ENCODE data around the gene TMEM255B. TPM values are rescaled to one million over a fixed set of nuclear protein-coding genes. Genes with fewer than 3 reads are reported as not detected.

The TMEM255B gene
- total RNA-seq, 1 experiment from 2014 or later = 7.7 TPM

DNA sequence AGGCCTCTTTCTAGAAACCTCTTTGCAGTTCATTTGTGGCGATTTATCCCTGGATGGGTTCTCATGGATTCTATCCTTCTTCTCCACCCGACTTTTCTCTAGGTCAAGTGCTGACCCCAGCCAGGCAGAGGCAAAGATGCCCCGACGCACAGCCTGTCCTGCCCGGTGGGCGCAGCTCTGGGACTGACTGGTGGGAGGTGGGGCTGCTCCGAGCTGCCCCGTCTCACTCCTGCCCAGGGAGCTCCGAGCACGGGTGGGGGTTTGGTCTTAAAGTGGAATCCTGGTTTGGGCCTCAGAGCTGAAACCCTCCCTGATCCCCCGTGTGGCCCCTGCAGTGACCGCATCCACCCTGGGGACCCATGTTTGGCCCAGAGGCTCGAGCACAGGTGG is 60.3 kb downstream of the TMEM255B start:
- H3K4me1 ChIP-seq (ENCODE audit: control insufficient read depth in 1 of 2, insufficient read depth in 2 of 2, low read length in 2 of 2) = peaks cover 9 to 19% of the 10 kb centered on the region in 2 experiments
- H3K4me3 ChIP-seq (replicated peaks in 1 of 2; ENCODE audit: low read depth in 1 of 2, low read length in 2 of 2) = no peak overlapping the region
- DNase-seq (ENCODE audit: low read depth, low spot score) (no peak), ATAC-seq (no peak)
- H3K9me3 ChIP-seq (ENCODE audit: control insufficient read depth in 1 of 2, insufficient read depth in 1 of 2, low read depth in 1 of 2, low read length in 2 of 2) = no peaks in the 10 kb centered on the region
- H2AFZ ChIP-seq (ENCODE audit: low read depth, low read length, poor library complexity, severe bottlenecking) = no peak overlapping the region
- ChIA-PET RAD21 (ENCODE audit: low non-redundant PET in 1 of 2, low total read pairs in 2 of 2, uncharacterized antibody in 2 of 2, unreplicated experiment in 2 of 2) (no interaction called here), CTCF (no interaction called here), POLR2A (no interaction called here)
- H3K27ac ChIP-seq (ENCODE audit: low read depth, low read length) = no peak overlapping the region
- H3K27me3 ChIP-seq (ENCODE audit: insufficient read depth, low read length) = no peaks in the 10 kb centered on the region
- H3K36me3 ChIP-seq (ENCODE audit: control insufficient read depth in 1 of 2, insufficient read depth in 2 of 2, low read length in 2 of 2) = peaks cover 8 to 20% of the 10 kb centered on the region in 2 experiments; a peak in 2 of 4 replicates
- TF ChIP-seq SRF (IDR thresholded peaks at IDR 0.05; ENCODE audit: low read depth) (no peak), EGR1 (IDR thresholded peaks at IDR 0.05; ENCODE audit: low read depth) (no peak), EZH2phosphoT487 (IDR thresholded peaks at IDR 0.05; ENCODE audit: borderline replicate concordance) (no peak), TCF7L2 (IDR thresholded peaks at IDR 0.05; ENCODE audit: borderline replicate concordance, extremely low read depth, insufficient read depth, insufficient read length) (no peak), REST (IDR thresholded peaks at IDR 0.05; ENCODE audit: low read depth) (no peak), ELF1 (IDR thresholded peaks at IDR 0.05; ENCODE audit: borderline replicate concordance, low read depth) (no peak), YY1 (IDR thresholded peaks at IDR 0.05; ENCODE audit: extremely low read depth, insufficient replicate concordance, low read depth, low read length) (no peak), FOSL1 (IDR thresholded peaks at IDR 0.05; ENCODE audit: low read depth) (no peak), SP1 (IDR thresholded peaks at IDR 0.05; ENCODE audit: low read depth) (no peak), MAX (IDR thresholded peaks at IDR 0.05) (no peak), EZH2 (IDR thresholded peaks at IDR 0.05) (no peak), ZFX (IDR thresholded peaks at IDR 0.05) (no peak), CEBPB (IDR thresholded peaks at IDR 0.05; ENCODE audit: low read depth) (no peak), SIN3A (IDR thresholded peaks at IDR 0.05; ENCODE audit: low read depth) (no peak), POLR2A (IDR thresholded peaks at IDR 0.05; ENCODE audit: borderline replicate concordance, extremely low read depth, insufficient read depth, insufficient read length) (no peak), ZBTB33 (IDR thresholded peaks at IDR 0.05; ENCODE audit: extremely low read depth, insufficient replicate concordance, low read length) (no peak), RAD21 (IDR thresholded peaks at IDR 0.05; ENCODE audit: low read depth) (no peak), ZNF274 (IDR thresholded peaks at IDR 0.05; ENCODE audit: low read depth, low read length) (no peak), POLR2AphosphoS5 (IDR thresholded peaks at IDR 0.05; ENCODE audit: low read depth, low read length) (no peak)
- TF ChIP-seq, protein P1, sequence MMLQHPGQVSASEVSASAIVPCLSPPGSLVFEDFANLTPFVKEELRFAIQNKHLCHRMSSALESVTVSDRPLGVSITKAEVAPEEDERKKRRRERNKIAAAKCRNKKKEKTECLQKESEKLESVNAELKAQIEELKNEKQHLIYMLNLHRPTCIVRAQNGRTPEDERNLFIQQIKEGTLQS (IDR thresholded peaks at IDR 0.05) = no peak
- intact Hi-C loops (cut with micrococcal nuclease) = no loop called here
- peaks cover 71% of the 10 kb centered on the region for H3K79me2 ChIP-seq (ENCODE audit: insufficient read depth, low read length)
- no peak overlapping the region for H3K4me2 ChIP-seq (ENCODE audit: low read length)
- no peaks in the 10 kb centered on the region for H4K20me1 ChIP-seq (ENCODE audit: insufficient read depth)
- BruUV-seq (replicated peaks) = no TSS peak
- no peak overlapping the region for H3K9ac ChIP-seq (ENCODE audit: low read length)
- no peaks in the 10 kb centered on the region for H3K9me2 ChIP-seq (ENCODE audit: insufficient read depth)
